ENCODE data around the gene WDR43. TPM values are rescaled to one million over a fixed set of nuclear protein-coding genes. Genes with fewer than 3 reads are reported as not detected.

Gene WDR43
- total and polyA plus RNA-seq, 4 donors: 11.1 to 43.1 (median 17.5) TPM

- DNase-seq (ENCODE audit: low spot score): no peak
- Histone ChIP-seq H3K27me3 (ENCODE audit: control insufficient read depth in 4 of 4, insufficient read depth in 4 of 4, low read length in 3 of 4) (no peaks in the 10 kb centered on the region), H3K27ac (ENCODE audit: low read depth in 1 of 2, low read length in 2 of 2) (no peak overlapping the region), H3K4me1 (ENCODE audit: control insufficient read depth in 4 of 4, insufficient read depth in 4 of 4, low read length in 3 of 4) (no peaks in the 10 kb centered on the region), H3K36me3 (ENCODE audit: control insufficient read depth in 4 of 4, insufficient read depth in 3 of 4, low read depth in 1 of 4, low read length in 3 of 4) (peaks cover 8 to 51% (median 31%) of the 10 kb centered on the region in 4 donors), H3K9ac (ENCODE audit: low read depth in 1 of 2, low read length in 2 of 2) (no peak overlapping the region), H3K4me3 (ENCODE audit: low read depth in 1 of 3, low read length in 3 of 3) (no peak overlapping the region), H3K9me3 (ENCODE audit: control insufficient read depth in 4 of 4, low read length in 3 of 4) (no peaks in the 10 kb centered on the region)
- 100% methylated on average over 2 of the region's 2 CpGs for WGBS
- TF ChIP-seq EGR1 (IDR thresholded peaks at IDR 0.05; ENCODE audit: low read depth in 2 of 2) (no peak), FOXA1 (IDR thresholded peaks at IDR 0.05) (no peak), REST (IDR thresholded peaks at IDR 0.05) (no peak), YY1 (IDR thresholded peaks at IDR 0.05) (no peak)
These were observed 12.4 kb downstream of the WDR43 start for GRCh38 chr2:28906821-28907220.

- TF ChIP-seq RAD21 (IDR thresholded peaks at IDR 0.05): no peak
- TF ChIP-seq REST (IDR thresholded peaks at IDR 0.05): no peak
- no peak for TF ChIP-seq FOXA1 (IDR thresholded peaks at IDR 0.05)
- no peak for TF ChIP-seq HNF4G (IDR thresholded peaks at IDR 0.05)
- no peak for TF ChIP-seq ZBTB33 (IDR thresholded peaks at IDR 0.05)
- TF ChIP-seq TAF1 (conservative IDR thresholded peaks at IDR 0.05): no peak
- no peak for TF ChIP-seq RXRA (IDR thresholded peaks at IDR 0.05)
- TF ChIP-seq YY1 (IDR thresholded peaks at IDR 0.05): no peak
- no peak for TF ChIP-seq SP1 (IDR thresholded peaks at IDR 0.05)
- H3K36me3 ChIP-seq (ENCODE audit: control insufficient read depth in 4 of 4, insufficient read depth in 3 of 4, low read depth in 1 of 4, low read length in 3 of 4): peaks cover 6 to 53% (median 36%) of the 10 kb centered on the region in 4 donors
- no peak for DNase-seq (ENCODE audit: low spot score)
These were observed 13.7 kb downstream of the WDR43 start for GRCh38 chr2:28908172-28908571.

More at GRCh38 chr2:28908172-28908571, 13.7 kb downstream of the WDR43 start:
- no peak overlapping the region for H3K27ac ChIP-seq (ENCODE audit: low read depth in 1 of 2, low read length in 2 of 2)
- 5% methylated on average over 1 of the region's 1 CpG for WGBS
- H3K9ac ChIP-seq (ENCODE audit: low read depth in 1 of 2, low read length in 2 of 2): no peak overlapping the region
- no peaks in the 10 kb centered on the region for H3K4me1 ChIP-seq (ENCODE audit: control insufficient read depth in 4 of 4, insufficient read depth in 4 of 4, low read length in 3 of 4)
- H3K4me3 ChIP-seq (ENCODE audit: low read depth in 1 of 3, low read length in 3 of 3): no peak overlapping the region
- no peaks in the 10 kb centered on the region for H3K27me3 ChIP-seq (ENCODE audit: control insufficient read depth in 4 of 4, insufficient read depth in 4 of 4, low read length in 3 of 4)
- no peaks in the 10 kb centered on the region for H3K9me3 ChIP-seq (ENCODE audit: control insufficient read depth in 4 of 4, low read length in 3 of 4)

Measured in liver (tissue), 9 donors.